Activated CD4-positive, alpha-beta T cell treated with anti-CD3 and anti-CD28 coated beads for 36 hours (primary cell): ENCODE data around the gene CHIT1. TPM values are rescaled to one million over a fixed set of nuclear protein-coding genes. Genes with fewer than 3 reads are reported as not detected.

Experiments
- ATAC-seq: fragments of 200-7000 bp; cut with Tn5 transposase; one replicate; pipeline ENCODE4 v1.10.0; 2021; ENCODE audit warnings: mild to moderate bottlenecking, moderate library complexity
- CTCF ChIA-PET: fragments of 350-600 bp; sonication (Branson Sonifier 250); formaldehyde crosslinking; loops from one replicate; lab custom pipeline; 2021; ENCODE audit warnings: antibody characterized with exemption; lab: Charles Lee
- POLR2A ChIA-PET: fragments of 350-600 bp; sonication (Branson Sonifier 250); formaldehyde crosslinking; loops from one replicate; lab custom pipeline; 2021; ENCODE audit warnings: antibody characterized with exemption, inconsistent platforms; lab: Charles Lee
- DNase-seq: peaks from one replicate; pipeline ENCODE4 v3.0.0-alpha.2; 2020
- H3K27ac Mint-ChIP-seq: one replicate; pipeline ENCODE4 v1.8.0; 2021; ENCODE audit warnings: mixed read lengths
- H3K27me3 Mint-ChIP-seq: one replicate; pipeline ENCODE4 v1.8.0; 2021; ENCODE audit warnings: mixed read lengths
- H3K36me3 Mint-ChIP-seq: one replicate; pipeline ENCODE4 v1.8.0; 2021; ENCODE audit warnings: low read depth, mixed read lengths
- H3K4me1 Mint-ChIP-seq: one replicate; pipeline ENCODE4 v1.8.0; 2021; ENCODE audit warnings: mixed read lengths
- H3K4me3 Mint-ChIP-seq: one replicate; pipeline ENCODE4 v1.8.0; 2021; ENCODE audit warnings: mild to moderate bottlenecking, moderate library complexity, mixed read lengths
- H3K9me3 Mint-ChIP-seq: one replicate; pipeline ENCODE4 v1.8.0; 2021; ENCODE audit warnings: low read depth, mixed read lengths
- intact Hi-C, 2 experiments: fragments of 100-400 bp; cut with DNase I in 1 of 2; cut with micrococcal nuclease in 1 of 2; formaldehyde crosslinking; loops; one replicate each; pipeline versions ENCODE4 v1.14.2 to v1.15.1; 2022 to 2024; cut with DNase I, micrococcal nuclease
- total RNA-seq, 2 experiments: library from RNA; stranded (reverse); gene quantifications; one replicate each; pipeline ENCODE4 v1.2.3, GENCODE V29; 2021

The CHIT1 gene
- total RNA-seq, 2 experiments from 2014 or later = 0.63 to 0.80 TPM

DNA sequence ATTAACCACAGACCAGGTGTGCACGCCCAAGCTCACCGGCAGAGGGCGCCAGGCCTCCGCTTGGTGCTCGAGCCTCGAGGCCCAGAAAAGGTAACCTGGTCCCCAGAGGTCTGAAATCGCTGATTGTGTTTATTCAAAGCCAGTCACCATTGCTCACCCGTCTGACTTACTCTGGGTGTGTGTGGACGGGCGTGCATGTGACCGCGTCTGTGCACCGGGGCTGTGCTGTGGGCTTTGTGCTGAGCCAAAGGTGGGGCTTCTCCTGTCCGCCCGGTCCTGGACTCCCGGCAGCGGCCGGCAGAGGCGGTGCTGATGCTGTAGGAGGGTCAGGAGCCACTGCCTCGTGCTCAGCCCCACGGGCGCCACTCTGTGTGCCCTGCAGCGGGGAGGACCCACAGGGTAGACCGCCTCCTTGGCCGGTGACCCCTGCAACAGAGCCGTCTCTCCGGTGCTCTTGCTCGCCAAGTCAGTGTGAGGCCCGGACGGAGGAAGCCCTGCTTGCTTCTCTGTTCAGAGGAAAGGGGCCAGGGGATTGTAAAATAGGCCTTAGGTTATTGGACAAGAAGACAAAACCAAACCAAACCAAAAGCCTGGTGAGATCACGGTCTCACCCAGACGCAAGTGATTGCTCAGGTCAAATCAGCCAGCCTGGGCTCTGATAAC is 43.9 kb upstream of the CHIT1 start:
- peak overlapping the region; percentile 78 for H3K27ac Mint-ChIP-seq

DNA sequence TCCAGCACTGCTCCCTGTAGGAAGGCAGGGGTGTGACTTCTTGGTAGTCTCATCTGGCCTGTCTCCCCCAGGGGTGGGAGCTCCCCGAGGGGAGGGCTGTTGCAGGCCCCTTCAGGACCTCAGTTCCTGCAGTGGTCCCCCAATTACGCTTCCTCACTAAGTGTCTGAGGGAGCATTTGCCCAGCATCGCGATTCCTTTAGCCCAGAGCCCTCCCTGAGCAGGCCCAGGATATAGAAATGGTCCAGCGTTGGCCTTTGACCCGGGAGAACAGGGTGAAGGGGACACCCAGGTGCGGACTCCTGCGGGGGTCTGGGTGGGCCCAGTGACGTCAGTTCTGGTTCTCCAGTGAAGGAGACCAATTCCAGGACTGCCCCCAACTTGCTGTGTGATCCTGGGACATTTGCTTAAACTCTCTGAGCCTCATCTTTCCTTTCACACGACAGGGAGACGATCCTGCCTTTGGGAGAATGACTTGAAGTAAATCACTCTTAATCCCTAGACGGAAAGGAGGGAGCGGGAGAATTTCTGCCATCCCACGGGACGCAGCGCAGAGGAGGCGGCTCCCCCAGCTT is 43.2 kb upstream of the CHIT1 start:
- intact Hi-C loops = loop anchor here (1.0 to 10.0 kb wide), 8 partner anchors 15 to 430 kb away; partner anchors contain the start of genes BTG2 (in 2 of the 2) and ATP2B4 (in 1 of the 2)
- DNase-seq = no peak
- no peaks in the 10 kb centered on the region for H3K27me3 Mint-ChIP-seq
- H3K9me3 Mint-ChIP-seq = no peaks in the 10 kb centered on the region
- CTCF ChIA-PET = interaction anchor here (0.7 to 15.1 kb wide), 21 partner anchors 10 to 391 kb away, joined by 3 to 710 read pairs (median 5); partner anchors contain the start of gene BTG2
- no peak for ATAC-seq
- H3K4me1 Mint-ChIP-seq = peaks cover 62% of the 10 kb centered on the region
- H3K36me3 Mint-ChIP-seq = no peaks in the 10 kb centered on the region
- H3K4me3 Mint-ChIP-seq = peak overlapping the region; percentile 70
- peak overlapping the region; percentile 78 for H3K27ac Mint-ChIP-seq
- POLR2A ChIA-PET = interaction anchor here (0.6 to 1.5 kb wide), 8 partner anchors 16 to 64 kb away, joined by 3 to 13 read pairs (median 6); partner anchors contain the start of gene BTG2

More for the DNA sequence above, 43.9 kb upstream of the CHIT1 start:
- H3K36me3 Mint-ChIP-seq = no peaks in the 10 kb centered on the region
- POLR2A ChIA-PET = interaction anchor here (0.6 to 1.5 kb wide), 8 partner anchors 16 to 64 kb away, joined by 3 to 13 read pairs (median 6); partner anchors contain the start of gene BTG2
- H3K27me3 Mint-ChIP-seq = no peaks in the 10 kb centered on the region
- ATAC-seq (peak; percentile 78), DNase-seq (peak; percentile 96)
- CTCF ChIA-PET = interaction anchor here (0.7 to 15.1 kb wide), 23 partner anchors 10 to 391 kb away, joined by 3 to 710 read pairs (median 5); partner anchors contain the start of gene BTG2
- H3K9me3 Mint-ChIP-seq = no peaks in the 10 kb centered on the region
- intact Hi-C loops = loop anchor here (1.0 to 10.0 kb wide), 8 partner anchors 14 to 429 kb away; partner anchors contain the start of genes BTG2 (in 2 of the 2) and ATP2B4 (in 1 of the 2)
- peak overlapping the region; percentile 70 for H3K4me3 Mint-ChIP-seq
- H3K4me1 Mint-ChIP-seq = peaks cover 65% of the 10 kb centered on the region

DNA sequence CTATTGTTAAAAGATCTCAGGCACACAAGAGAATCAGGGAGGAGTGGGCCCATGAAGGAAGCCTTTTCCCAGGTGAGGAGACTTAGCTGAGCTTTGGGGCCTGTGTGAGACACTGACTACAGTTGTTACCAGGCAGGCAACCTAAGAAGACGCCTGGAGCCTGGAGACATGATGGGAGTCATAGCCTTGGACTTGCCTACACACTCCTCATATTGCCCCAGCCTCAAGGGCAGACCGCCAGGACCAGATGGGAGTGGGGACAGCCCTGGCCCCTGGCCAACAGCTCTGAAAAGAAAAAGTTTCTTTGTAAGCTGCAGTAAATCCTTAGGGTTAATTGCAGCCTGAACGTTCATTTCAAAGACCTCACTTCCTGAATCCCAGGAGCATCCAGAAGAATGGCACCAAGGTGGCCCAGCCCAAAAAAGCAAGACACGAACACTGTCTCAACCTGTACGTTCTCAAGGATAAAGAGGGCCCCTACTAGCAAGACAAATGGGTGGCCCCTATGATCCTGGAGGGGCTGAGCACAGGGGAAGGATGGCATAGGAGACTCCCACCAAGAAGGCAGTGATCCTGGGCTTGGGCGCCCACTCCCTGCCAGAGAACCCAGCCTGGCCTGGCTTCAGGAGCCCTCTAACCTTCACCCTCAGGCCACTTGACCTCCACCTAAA is 42.6 kb upstream of the CHIT1 start:
- intact Hi-C loops = loop anchor here (5.0 to 10.0 kb wide), 2 partner anchors 353 to 430 kb away; partner anchors contain the start of gene ATP2B4 (in 1 of the 2)
- ATAC-seq (no peak), DNase-seq (no peak)
- Mint-ChIP-seq H3K27me3 (no peaks in the 10 kb centered on the region), H3K36me3 (no peaks in the 10 kb centered on the region), H3K4me3 (no peak overlapping the region), H3K27ac (no peak overlapping the region), H3K9me3 (no peaks in the 10 kb centered on the region), H3K4me1 (peaks cover 61% of the 10 kb centered on the region)
- ChIA-PET POLR2A (interaction anchor here (1.5 kb wide), 3 partner anchors 33 to 38 kb away, joined by 7 to 13 read pairs (median 13); partner anchors contain the start of gene BTG2), CTCF (interaction anchor here (0.7 to 15.1 kb wide), 18 partner anchors 12 to 392 kb away, joined by 3 to 710 read pairs (median 5); partner anchors contain the start of gene BTG2)

- Mint-ChIP-seq H3K27me3 (no peaks in the 10 kb centered on the region), H3K4me3 (no peak overlapping the region), H3K9me3 (no peaks in the 10 kb centered on the region), H3K36me3 (no peaks in the 10 kb centered on the region), H3K4me1 (peaks cover 53% of the 10 kb centered on the region), H3K27ac (peak overlapping the region; percentile 68)
- POLR2A ChIA-PET = interaction anchor here (0.9 kb wide), 1 partner anchor 36 kb away, joined by 4 read pairs; no protein-coding TSS in a partner anchor
- peak; percentile 57 for ATAC-seq
- CTCF ChIA-PET = interaction anchor here (0.7 to 15.1 kb wide), 20 partner anchors 8 to 246 kb away, joined by 3 to 710 read pairs (median 4); partner anchors contain the start of gene BTG2
- intact Hi-C loops = loop anchor here (5.0 to 10.0 kb wide), 2 partner anchors 354 to 431 kb away; partner anchors contain the start of gene ATP2B4 (in 1 of the 2)
- peak; percentile 86 for DNase-seq
Observed at GRCh38 chr1:203271018-203271743, 41.7 kb upstream of the CHIT1 start.

DNA sequence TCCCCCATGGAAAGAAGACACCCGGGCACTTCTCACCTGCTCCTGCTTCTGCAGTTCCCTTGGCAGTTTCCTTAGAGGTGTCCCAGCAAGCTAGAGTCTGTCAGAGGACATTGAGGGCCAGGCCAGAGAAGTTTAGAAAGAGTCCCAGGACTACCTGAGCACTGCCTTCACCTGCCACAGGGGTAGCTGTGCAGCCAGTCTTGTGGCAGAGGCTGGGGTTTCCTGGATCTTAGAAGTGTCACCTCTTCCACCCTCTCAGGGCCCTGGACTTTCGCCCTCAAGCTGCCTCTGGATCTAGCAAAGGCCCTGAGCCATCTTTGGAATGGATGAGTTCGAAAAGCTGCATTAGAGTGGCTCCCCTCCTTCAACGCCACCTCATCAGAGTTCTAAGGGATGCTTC is 41.0 kb upstream of the CHIT1 start:
- no peak overlapping the region for H3K4me3 Mint-ChIP-seq
- no peaks in the 10 kb centered on the region for H3K9me3 Mint-ChIP-seq
- DNase-seq = peak; percentile 24
- no peaks in the 10 kb centered on the region for H3K27me3 Mint-ChIP-seq
- no peak for ATAC-seq
- intact Hi-C loops = loop anchor here (5.0 to 10.0 kb wide), 2 partner anchors 354 to 432 kb away; partner anchors contain the start of gene ATP2B4 (in 1 of the 2)
- H3K36me3 Mint-ChIP-seq = no peaks in the 10 kb centered on the region
- ChIA-PET CTCF (interaction anchor here (0.7 to 15.1 kb wide), 18 partner anchors 9 to 270 kb away, joined by 3 to 710 read pairs (median 5); no protein-coding TSS in a partner anchor), POLR2A (interaction anchor here (0.9 kb wide), 1 partner anchor 36 kb away, joined by 4 read pairs; no protein-coding TSS in a partner anchor)
- peaks cover 49% of the 10 kb centered on the region for H3K4me1 Mint-ChIP-seq
- peak overlapping the region; percentile 55 for H3K27ac Mint-ChIP-seq

GRCh38 chr1:203269654-203270020 is 40.2 kb upstream of the CHIT1 start:
- no peak overlapping the region for H3K27ac Mint-ChIP-seq
- DNase-seq = no peak

DNA sequence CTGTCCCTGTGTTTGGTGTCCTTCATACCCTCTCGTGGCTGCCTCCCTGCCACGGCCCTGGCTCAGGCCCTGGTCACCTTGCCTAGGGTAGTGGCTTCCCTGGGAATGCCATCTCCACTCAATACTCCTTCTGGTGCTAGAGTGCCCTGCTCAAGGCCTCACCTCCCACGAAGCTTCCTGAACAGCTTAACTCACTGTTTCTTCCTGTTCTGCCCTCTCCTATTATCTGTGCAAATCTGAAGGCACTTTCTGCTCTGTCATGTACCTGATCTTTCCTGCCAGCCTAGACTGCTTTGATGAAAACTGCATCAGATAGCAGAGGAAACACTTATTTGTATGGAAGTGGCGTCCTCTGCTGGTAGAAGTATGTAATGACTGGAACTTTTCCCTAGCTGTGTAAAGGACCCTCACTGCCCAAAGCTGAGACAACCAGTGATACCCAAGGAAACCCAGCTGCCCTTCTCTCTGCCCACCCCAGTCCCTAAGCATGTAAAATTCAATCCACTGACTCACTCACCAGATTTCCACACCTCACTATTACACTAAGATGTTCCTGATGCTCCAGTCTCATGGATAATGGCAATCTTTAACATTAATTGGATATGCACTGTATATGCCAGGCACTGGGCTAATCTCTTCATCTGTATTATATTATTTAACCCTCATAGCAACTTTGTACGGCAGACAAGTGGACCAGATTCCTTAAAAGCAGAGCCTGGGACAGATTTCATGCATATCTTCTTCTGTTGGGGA is 39.6 kb upstream of the CHIT1 start:
- H3K4me3 Mint-ChIP-seq = no peak overlapping the region
- no peaks in the 10 kb centered on the region for H3K27me3 Mint-ChIP-seq
- intact Hi-C loops = loop anchor here (1.0 to 5.0 kb wide), 4 partner anchors 230 to 858 kb away; partner anchors contain the start of gene ATP2B4 (in 1 of the 2)
- H3K27ac Mint-ChIP-seq = no peak overlapping the region
- H3K4me1 Mint-ChIP-seq = peaks cover 35% of the 10 kb centered on the region
- no peaks in the 10 kb centered on the region for H3K9me3 Mint-ChIP-seq
- DNase-seq (peak; percentile 54), ATAC-seq (peak; percentile 35)
- POLR2A ChIA-PET = interaction anchor here (1.0 kb wide), 1 partner anchor 66 kb away, joined by 3 read pairs; no protein-coding TSS in a partner anchor
- CTCF ChIA-PET = interaction anchor here (0.6 to 15.1 kb wide), 30 partner anchors 8 to 538 kb away, joined by 3 to 710 read pairs (median 4); no protein-coding TSS in a partner anchor
- no peaks in the 10 kb centered on the region for H3K36me3 Mint-ChIP-seq

More at GRCh38 chr1:203269654-203270020, 40.2 kb upstream of the CHIT1 start:
- no peaks in the 10 kb centered on the region for H3K9me3 Mint-ChIP-seq
- intact Hi-C loops = loop anchor here (1.0 to 10.0 kb wide), 6 partner anchors 230 to 858 kb away; partner anchors contain the start of gene ATP2B4 (in 2 of the 2)
- H3K4me3 Mint-ChIP-seq = no peak overlapping the region
- POLR2A ChIA-PET = interaction anchor here (0.6 to 1.0 kb wide), 2 partner anchors 66 to 73 kb away, joined by 3 to 4 read pairs; no protein-coding TSS in a partner anchor
- CTCF ChIA-PET = interaction anchor here (0.6 to 15.1 kb wide), 32 partner anchors 9 to 537 kb away, joined by 3 to 710 read pairs (median 4); no protein-coding TSS in a partner anchor
- H3K4me1 Mint-ChIP-seq = peaks cover 41% of the 10 kb centered on the region
- H3K36me3 Mint-ChIP-seq = no peaks in the 10 kb centered on the region
- H3K27me3 Mint-ChIP-seq = no peaks in the 10 kb centered on the region
- ATAC-seq = no peak

DNA sequence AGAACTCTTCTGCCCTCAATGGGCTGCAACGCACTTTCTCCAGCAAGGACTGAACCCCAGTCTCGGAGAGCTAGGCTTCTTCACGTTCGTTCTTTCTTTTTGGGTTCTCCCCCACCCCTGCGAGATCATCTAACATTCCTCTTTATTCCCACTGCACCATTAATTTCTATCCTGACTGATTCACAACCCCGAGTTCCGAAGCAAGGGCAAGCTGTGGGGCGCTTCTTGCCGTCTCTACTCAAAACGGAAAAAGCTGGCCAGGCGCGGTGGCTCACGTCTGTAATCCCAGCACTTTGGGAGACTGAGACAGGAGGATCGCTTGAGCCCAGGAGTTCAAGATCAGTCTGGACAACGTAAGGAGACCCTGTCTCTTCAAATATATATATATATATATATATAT is 38.4 kb upstream of the CHIT1 start:
- ATAC-seq (no peak), DNase-seq (no peak)
- Mint-ChIP-seq H3K36me3 (no peaks in the 10 kb centered on the region), H3K4me1 (peaks cover 23% of the 10 kb centered on the region), H3K9me3 (no peaks in the 10 kb centered on the region), H3K27ac (peak overlapping the region; percentile 53), H3K4me3 (peak overlapping the region; percentile 79), H3K27me3 (no peaks in the 10 kb centered on the region)
- POLR2A ChIA-PET = interaction anchor here (0.6 to 1.4 kb wide), 6 partner anchors 45 to 119 kb away, joined by 3 to 8 read pairs (median 6); no protein-coding TSS in a partner anchor
- intact Hi-C loops = loop anchor here (1.0 to 5.0 kb wide), 5 partner anchors 72 to 859 kb away; partner anchors contain the start of gene ATP2B4 (in 1 of the 2)
- CTCF ChIA-PET = interaction anchor here (0.6 to 15.1 kb wide), 78 partner anchors 11 to 784 kb away, joined by 3 to 710 read pairs (median 4); partner anchors contain the start of genes ATP2B4, CHI3L1, FMOD and OPTC

DNA sequence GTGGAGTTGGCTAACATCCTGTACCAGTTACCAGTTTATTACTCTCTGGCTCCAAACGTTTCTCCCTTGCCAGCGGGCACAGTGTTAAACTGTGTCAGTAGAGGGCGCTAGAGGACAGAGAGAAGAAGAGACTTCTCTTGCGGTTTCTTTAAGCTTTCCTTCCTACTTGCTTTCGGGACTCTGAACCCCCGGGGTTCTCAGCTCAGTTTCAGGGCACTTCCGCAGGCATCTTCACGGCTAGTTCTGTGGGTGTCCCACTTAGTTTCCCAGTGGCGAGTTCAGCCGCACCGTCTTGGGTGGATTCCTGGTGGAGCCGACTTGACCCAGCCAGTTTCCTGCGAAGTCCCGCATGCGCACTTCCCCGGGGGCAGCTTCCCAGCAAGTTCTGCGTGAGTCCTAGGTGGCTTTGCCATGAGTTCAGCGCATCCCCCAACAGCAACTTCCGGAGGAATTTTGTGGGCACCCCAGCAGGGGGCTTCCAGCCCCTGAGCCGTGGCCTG is 37.9 kb upstream of the CHIT1 start:
- Mint-ChIP-seq H3K36me3 (no peaks in the 10 kb centered on the region), H3K9me3 (no peaks in the 10 kb centered on the region), H3K4me1 (peaks cover 22% of the 10 kb centered on the region), H3K27me3 (no peaks in the 10 kb centered on the region), H3K4me3 (peak overlapping the region; percentile 79), H3K27ac (peak overlapping the region; percentile 53)
- ChIA-PET CTCF (interaction anchor here (0.6 to 15.1 kb wide), 84 partner anchors 10 to 784 kb away, joined by 3 to 710 read pairs (median 4); partner anchors contain the start of genes ATP2B4, CHI3L1, FMOD and OPTC), POLR2A (interaction anchor here (0.6 to 1.4 kb wide), 8 partner anchors 28 to 119 kb away, joined by 3 to 8 read pairs (median 6); partner anchors contain the start of gene BTG2)
- DNase-seq (peak; percentile 87), ATAC-seq (peak; percentile 58)
- intact Hi-C loops = loop anchor here (1.0 to 5.0 kb wide), 4 partner anchors 73 to 860 kb away; partner anchors contain the start of gene ATP2B4 (in 1 of the 2)
